ENCODE measurements around the gene RRP1B.
A peak's percentile ranks its signal among the peaks of the same experiment; 100 is the strongest.
"Not testable (repeated sequence)": the region's sequence is repeated elsewhere in the genome, so short reads cannot be mapped to it uniquely, and the experiment has no call there.

RRP1B gene

DNA sequence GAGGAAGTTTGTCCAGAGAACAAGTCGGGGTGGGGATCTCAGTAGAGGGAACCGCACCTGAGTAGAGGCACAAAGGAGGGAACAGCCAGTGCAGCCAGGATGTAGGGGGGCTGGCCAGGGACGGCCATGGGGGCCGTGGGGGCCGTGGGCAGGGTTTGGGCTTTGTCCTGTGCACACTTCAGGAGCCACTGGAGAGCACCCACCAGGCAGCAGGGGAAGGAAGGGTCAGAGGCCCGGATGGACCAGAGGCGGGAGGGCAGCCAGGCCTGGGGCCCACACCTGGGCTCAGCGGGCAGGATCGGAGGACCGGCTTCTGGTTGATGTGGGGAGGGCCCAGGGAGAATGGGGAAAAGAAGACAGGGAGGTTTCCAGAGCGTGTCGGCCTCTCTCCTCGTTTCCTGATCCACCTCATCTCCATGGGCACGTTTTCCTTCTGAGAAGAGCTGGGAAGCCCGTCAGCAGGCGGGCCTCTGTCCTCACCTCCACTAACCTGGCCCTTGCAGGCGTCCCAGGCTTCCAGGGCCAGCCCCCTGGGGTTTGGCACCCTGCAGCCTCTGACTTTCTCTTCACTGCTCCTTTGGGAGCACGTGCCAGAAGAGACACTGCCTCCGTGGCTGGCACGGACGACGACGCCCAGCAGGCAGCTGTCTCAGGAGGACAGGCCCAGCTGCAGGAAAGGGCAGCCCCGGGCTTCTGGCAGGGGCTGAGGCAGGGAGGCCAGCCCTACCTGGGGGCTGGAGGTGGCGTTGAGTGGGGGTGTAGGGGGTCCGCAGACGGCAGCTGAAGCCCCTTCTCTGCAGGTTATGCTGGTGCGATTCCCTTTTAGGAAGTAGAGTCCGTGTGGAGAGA lies 42.8 kb downstream of the RRP1B start:
- no peak for DNase-seq (ENCODE audit: low read depth)

DNA sequence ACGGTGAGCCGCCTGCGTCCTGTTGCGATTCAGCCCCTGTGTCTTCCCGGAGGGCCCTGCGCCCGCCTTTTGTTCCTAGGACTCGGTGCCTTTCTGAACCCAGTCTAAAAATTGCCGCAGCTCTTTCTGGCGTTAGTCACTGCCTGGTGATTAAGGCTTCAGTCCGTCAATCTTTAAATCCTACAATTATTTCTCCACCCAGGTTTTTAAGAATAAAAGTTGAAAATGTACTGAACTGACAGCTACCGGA lies 43.4 kb downstream of the RRP1B start:
- no peak for DNase-seq (ENCODE audit: low read depth)

DNA sequence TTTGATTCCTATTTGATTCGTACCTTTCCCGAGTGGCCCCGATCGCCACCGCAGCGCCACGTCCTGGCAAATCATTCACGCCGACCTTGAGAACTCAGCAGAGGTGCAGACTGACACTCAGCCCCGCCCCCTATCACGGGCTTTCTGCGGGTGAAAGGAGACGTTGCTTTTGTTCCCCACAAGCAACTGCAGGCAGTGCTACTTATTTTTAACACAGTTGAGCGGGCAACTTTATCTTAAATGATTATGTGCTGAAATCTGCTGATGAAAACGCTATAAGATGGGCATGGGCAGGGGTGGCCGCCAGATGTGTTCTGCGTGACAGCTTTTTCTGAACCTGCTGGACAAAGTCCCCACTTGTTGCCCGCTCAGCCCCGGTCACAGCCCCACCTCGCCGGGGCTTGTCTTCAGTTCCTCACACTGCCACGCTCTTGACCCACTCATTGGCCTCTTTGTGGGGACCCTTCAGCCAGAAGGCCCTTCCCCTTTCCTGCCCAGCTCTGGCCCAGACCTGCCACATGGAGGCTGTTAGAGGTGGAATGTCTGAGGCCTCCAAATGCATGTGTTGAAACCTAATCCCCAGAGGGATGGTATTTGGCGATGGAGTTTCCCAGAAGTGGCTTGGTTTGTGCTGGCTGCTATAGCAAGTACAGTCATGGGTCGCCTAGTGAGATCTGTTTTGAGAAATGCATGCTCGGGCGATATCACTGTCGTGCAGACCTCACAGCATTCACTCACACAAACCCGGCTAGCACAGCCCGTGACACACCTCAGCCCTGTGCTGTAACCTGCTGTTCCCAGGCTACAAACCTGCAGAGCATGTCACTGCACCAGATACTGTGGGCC lies 43.9 kb downstream of the RRP1B start:
- no peak for DNase-seq (ENCODE audit: low read depth)

DNA sequence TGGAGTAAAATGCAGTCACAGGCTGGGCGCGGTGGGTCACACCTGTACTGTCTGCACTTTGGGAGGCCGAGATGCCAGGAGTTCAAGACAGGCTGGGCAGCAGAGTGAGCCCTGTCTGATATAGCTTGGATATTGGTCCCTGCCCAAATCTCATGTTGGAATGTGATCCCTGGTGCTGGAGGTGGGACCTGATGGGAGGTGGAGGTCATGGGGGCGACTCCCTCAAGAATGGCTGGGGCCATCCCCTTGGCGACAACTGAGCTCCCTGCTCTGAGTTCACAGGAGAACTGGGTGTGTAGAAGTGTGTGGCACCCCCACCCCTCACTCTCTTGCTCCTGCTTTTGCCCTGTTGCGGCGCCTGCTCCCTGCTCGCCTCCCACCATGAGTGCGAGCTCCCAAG lies 48.1 kb downstream of the RRP1B start:
- DNase-seq (ENCODE audit: low read depth) = no peak

- DNase-seq (ENCODE audit: low read depth) = no peak
These were observed 49.5 kb downstream of the RRP1B start for GRCh38 chr21:43708745-43709381.

- DNase-seq (ENCODE audit: low read depth) = no peak
These were observed 53.0 kb downstream of the RRP1B start for GRCh38 chr21:43712268-43712942.

GRCh38 chr21:43713123-43713522 lies 53.8 kb downstream of the RRP1B start:
- DNase-seq (ENCODE audit: low read depth) = not testable (repeated sequence)

GRCh38 chr21:43716376-43717165 lies 57.2 kb downstream of the RRP1B start:
- no peak for DNase-seq (ENCODE audit: low read depth)

GRCh38 chr21:43717166-43717853 lies 58.0 kb downstream of the RRP1B start:
- no peak for DNase-seq (ENCODE audit: low read depth)

- no peak for DNase-seq (ENCODE audit: low read depth)
These were observed 58.9 kb downstream of the RRP1B start for GRCh38 chr21:43717967-43718871.

- DNase-seq (ENCODE audit: low read depth) = peak; percentile 71
These were observed 59.8 kb downstream of the RRP1B start, which contains the start of gene PDXK for GRCh38 chr21:43718872-43719747. Gene PDXK (plus strand): TSS chr21:43719129. CDS start chr21:43719295, 166 bp downstream.

- DNase-seq (ENCODE audit: low read depth) = no peak
These were observed 60.6 kb downstream of the RRP1B start for GRCh38 chr21:43719748-43720538.

DNA sequence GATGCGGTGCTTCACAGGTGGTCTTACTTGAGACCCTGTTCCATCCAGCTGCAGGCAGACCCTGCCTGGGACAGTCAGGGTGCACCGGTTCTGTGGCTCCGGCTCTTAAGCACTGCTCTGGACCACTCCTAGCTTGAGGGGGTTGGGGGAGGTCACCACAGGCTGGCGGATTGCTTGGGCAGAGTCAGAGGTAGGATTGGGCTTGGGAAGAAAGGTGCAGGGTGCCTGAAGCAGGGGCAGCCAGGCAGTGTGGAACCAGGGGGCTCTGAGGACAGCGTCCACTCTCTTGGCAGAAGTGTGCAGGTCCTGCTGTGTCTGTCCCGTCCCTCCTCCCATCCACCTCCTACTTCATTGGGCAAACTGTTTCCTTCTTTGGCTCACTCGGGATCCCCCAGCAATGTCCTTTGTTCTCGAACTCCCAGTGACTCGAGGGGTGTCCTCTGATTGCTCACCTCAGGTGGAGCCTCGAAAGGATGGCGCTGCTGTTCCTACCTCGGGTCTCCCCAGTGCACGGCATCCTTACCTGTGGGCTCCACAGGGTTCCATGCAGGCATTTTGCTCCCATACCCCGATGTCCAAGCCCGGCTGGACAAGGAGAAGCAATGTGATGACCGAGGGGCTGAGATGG lies 61.3 kb downstream of the RRP1B start:
- no peak for DNase-seq (ENCODE audit: low read depth)

DNA sequence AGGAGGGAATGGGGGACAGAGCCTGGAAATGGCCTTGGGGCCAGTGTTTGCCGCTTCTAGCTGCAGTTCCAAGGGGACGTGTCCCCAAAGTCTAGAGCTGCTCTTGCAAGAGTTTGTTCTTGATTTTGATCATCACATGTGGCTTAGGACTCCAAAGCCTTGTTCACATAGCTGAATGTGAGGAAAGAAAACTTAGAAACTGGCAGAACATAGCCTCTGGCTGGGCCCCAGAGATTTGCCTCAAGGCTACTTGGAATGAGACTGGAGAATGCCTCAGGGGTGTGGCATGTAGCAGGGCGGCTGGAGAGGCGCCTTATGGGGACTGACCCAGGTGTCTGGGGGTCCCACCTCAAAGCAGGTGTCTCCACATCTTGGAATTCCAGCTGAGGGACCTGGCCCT lies 61.8 kb downstream of the RRP1B start:
- no peak for DNase-seq (ENCODE audit: low read depth)

- no peak for DNase-seq (ENCODE audit: low read depth)
These were observed 62.6 kb downstream of the RRP1B start for GRCh38 chr21:43721939-43722338.

- DNase-seq (ENCODE audit: low read depth) = no peak
These were observed 64.3 kb downstream of the RRP1B start for GRCh38 chr21:43723648-43724047.
